ENCODE results near the gene BCL7B.
"Not testable (repeated sequence)": the region's sequence is repeated elsewhere in the genome, so short reads cannot be mapped to it uniquely, and the experiment has no call there.

BCL7B gene

DNA sequence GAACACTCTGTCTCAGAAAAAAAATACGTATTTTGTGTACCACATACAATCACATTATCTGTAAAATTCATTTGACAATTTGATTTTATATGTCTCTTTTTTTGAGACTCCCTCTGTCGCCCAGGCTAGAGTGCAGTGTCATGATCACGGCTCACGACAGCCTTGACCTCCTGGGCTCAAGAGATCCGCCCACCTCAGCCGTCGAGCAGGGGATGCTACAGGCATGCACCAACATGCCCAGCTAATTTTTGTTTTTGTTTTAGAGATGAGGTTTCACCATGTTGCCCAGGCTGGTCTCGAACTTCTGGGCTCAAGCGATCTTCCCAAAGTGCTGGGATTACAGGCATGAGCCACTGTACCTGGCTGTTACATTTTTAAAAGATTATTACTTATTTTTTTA lies 23.7 kb downstream of the BCL7B start:
- DNase-seq = no peak

DNA sequence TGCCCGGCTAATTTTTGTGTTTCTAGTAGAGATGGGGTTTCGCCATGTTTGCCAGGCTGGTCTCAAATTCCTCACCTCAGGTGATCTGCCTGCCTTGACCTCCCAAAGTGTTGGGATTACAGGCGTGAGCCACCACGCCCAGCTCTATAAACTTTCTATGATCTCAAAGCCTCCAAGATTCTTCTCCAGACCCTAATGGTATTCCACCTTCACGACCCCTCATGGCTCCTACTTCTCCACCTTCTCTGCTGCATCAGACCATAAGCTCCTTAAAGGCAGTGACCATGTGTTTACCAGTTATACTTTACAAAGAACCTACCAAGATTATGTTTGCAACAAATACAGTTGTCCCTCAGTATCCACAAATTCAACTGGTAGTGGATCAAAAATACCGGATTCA lies 25.3 kb downstream of the BCL7B start:
- no peak for DNase-seq

DNA sequence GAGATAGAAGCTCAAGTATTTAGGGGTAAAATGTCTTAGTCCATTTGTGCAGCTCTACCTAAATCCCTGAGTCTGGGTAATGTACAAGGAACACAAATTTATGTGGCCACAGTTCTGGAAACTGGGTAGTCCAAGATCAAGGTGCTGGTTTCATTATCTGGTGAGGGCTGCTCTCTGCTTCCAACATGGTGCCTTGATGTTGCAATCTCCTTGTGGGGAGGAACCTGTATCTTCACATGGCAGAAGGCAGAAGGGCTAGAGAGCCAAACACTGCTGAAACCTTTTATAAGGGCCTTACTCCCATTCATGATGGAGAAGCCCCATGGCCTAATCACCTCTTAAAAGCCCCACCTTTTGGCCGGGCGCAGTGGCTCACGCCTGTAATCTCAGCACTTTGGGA lies 26.7 kb downstream of the BCL7B start:
- DNase-seq = no peak

DNA sequence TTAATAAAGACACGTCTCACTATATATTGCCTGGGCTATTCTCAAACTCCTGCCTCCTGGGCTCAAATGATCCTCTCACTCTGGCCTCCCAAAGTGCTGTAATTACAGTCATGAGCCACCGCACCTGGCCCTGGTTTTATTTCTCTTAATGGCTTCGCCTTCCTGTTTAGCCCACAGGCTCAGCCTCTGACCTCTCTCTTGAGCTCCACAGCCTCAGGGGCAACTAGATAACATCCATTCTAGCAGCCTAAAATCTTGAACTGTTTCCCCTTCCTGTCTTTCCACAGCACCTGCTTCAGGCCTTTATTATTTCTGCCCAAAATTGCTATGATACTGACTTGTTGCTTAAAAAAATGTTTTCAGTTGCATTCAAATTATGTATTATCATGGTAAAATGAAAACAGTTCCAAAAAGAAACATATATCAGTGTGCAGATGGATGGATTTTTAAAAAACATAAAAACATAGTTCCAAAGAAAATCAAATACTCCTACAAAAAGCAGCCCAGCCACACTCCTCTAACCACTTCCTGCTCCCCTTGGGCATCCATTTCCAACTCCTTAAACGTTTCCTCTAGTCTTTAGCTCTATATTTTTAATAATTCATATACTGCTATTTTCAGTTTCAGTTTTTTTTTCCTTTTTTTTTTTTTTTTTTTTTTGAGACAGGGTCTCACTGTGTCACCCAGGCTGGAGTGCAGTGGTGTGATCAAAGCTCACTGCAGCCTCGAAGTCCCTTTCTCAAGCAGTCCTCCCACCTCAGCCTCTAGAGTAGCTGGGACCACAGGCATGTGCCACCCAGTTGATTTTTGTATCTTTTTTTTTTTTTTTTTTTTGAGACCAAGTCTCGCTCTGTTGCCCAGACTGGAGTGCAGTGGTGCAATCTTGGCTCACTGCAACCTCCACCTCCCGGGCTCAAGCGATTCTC lies 30.3 kb downstream of the BCL7B start:
- DNase-seq = no peak

DNA sequence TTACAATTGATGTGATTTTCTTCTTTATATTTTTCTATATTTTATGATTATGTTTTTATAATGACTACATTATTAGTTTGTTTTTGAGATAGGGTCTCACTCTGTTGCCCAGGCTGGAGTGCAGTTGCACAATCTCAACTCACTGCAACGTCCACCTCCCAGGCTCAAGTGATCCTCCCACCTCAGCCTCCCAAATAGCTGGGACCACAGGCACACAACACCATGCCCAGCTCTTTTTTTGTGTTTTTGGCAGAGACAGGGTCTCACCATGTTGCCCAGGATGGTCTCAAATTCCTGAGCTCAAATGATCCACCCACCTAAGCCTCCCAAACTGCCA lies 31.4 kb downstream of the BCL7B start:
- not testable (repeated sequence) for DNase-seq

DNA sequence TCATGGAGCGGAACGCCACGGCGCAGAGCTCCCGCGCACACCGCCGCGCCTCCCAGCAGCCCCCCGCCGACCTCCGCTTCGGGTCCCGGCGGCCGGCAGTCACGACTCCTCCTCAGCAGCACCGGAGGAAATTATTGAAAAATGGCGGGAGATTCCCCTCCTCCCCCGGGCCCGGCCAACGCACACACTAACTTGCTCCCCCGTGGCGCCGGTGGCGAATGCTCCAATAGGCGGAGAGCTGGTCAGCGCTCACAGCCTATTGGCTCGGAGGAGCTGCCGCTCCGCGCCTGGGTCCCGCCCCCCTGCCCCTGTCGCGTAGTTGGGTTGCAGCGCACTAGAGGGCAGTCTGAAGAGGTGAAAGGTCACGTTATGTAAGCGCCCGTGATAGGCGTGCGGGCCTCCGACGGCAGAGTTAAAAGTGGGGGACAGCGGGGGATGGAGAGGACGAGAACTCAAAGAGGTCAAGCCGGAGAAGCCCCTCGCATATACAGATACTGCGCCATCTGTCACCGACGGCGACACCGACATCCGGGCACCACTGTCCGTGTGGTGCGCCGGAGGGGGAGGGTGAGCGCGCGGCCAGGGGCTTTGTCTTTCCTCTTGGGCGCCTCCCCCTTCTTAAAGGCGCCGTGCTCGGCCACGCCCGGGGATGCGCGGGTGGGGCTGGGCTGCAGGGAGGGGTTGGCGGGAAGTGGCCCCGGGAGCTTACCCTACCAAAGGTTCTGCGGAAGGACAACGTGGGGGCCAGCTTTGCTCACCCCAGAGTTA lies 35.2 kb downstream of the BCL7B start, which contains the start of gene BAZ1B:
Gene BAZ1B (minus strand): TSS at position 189 of the 768 bp plus-strand sequence. CDS start 360 bp downstream, outside the sequence.
- DNase-seq = peak; percentile 98

DNA sequence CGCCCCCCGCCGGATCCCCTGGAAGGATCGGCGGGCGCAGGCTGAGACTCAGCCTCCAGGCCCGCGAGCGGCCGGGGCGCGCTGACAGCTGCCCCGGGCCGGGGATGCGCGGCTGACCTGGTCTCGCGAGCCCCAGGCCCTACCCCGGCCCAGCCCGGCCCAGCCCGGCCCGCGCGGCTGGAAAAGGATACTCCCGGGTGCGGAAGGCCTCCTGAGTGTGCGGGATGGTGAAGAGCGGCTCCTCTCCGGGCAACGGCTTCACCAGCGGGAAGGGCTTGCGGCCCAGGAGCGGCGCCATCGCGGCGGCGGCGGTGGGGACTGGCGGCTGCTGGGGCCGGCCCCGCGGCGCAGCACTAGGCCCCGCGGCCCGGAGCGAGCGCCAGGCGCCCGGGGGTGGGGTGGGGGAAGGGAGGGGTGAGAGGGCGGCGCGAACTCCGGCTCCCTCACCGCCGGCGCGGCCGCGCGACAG lies 35.8 kb downstream of the BCL7B start:
- no peak for DNase-seq

DNA sequence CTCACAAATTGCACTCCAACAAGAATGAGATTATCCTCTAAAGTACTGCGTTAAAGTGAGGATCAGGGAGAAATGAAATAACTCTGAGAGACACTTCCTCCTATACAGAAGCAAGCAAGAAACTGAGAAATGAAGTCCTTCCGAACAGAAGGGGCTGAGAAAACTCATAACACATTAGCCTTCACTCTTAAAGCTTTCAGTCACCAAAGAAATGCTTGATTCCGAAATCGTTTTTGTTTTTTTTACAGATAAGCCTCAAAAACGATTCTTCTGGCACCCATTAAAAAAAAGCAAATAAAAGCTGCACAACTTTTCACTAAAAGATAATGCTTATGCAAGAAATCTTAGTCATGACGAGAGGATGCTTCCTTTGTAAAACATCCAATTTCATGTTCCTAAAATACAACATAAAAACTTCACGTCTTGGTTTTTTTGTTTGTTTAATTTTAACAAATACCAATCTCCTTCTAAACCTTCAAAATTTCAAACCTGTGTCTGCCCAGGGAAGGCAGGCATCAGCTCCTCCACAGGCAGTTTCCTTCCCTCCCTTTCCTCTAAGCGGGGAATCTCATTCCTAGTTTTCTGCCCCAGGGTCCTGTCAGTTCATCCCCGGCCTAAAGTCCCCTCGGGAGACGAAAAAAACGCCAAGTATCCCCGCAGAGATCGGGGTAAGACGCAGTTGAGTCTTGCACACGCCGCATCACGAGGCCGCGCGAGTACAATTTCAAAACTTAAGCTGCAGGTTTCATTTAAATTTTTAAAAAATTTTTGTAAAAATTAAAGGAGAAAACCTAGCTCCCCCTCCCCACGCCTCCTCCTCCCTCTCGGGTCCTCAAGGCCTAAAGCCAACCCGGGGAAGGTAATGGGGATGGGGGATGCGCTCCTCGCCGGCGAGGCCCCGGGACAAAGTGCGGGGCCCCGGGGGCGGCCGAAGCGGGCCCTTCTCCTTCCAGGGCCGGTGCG lies 36.5 kb downstream of the BCL7B start:
- peak; percentile 30 for DNase-seq

DNA sequence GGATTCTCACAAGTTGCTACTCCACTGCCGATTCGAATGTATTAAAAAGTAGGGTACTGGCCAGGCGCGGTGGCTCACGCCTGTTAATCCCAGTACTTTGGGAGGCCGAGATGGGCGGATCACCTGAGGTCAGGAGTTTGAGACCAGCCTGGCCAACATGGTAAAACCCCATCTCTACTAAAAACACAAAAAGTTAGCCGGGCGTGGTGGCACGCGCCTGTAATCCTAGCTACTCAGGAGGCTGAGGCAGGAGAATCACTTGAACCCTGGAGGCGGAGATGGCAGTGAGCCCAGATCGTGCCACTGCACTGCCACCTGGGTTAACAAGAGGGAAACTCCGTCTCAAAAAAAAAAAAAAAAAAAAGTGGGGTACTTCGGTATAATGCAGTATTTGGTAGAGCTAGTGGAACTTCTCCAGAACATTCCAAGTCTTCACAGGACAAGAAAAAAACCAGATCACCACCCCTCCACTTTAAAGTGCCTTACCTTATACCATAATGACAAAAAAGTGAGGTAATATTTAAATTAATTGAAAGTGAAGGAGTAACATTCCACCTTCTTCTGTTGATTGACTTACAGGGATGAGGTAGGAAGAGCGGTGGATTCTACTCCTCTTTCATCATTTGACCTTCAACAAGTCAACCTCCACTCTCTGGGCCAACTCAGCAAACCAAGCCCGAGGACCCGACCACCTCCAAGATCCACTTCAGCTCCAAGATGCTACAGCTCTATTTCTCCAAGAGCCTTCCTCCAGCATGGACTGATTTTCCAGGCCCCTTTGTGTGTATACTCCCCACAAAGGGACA lies 37.4 kb downstream of the BCL7B start:
- peak; percentile 2 for DNase-seq

DNA sequence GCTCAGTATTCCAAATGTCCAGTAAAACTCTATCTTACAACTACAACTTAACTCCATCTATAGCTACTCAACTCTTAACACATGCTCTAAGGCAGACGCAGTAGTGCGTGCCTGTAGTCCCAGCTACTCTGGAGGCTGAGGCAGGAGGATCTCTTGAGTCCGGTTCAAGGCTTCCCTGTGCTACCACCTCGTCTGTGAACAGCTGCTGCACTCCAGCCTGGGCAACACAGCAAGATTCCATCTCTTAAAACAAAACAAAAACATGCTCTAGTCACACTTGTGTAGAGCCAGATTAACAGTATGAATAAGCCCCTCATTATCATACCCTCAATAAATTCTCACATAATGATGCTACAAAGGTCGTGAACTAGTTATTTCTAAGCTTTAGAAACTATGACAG lies 39.0 kb downstream of the BCL7B start:
- no peak for DNase-seq

DNA sequence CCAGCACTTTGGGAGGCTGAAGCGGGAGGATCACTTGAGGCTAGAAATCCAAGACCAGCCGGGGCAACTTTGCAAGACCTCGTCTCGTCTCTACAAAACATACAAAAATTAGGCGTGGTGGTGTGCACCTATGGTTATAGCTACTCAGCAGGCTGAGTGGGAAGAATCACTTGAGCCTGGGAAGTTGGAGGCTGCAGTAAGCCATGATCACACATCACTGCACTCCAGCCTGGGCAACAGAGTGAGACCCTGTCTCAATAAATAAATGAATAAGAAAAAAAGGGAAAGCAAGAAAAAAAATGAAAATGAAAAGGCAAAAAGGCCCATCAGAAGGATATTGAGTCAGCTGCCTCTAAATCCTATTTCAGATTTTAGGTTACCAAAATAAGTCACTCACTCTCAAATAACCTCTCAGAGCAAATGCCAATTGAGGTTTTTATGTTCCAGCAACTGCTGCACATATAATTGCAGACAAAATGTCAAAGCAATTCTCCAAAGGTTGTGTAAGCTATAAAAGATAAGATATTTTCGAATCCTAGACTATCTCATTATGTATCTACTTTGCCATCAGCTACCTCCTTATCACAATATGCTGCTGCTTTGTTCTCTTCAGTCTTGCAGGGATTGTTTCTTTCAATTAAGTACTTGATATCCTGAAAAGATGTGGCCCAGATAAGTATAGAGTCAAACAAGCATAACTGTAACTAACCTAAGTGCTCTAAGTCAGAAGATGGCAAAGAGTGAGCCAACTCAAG lies 40.1 kb downstream of the BCL7B start:
- no peak for DNase-seq

DNA sequence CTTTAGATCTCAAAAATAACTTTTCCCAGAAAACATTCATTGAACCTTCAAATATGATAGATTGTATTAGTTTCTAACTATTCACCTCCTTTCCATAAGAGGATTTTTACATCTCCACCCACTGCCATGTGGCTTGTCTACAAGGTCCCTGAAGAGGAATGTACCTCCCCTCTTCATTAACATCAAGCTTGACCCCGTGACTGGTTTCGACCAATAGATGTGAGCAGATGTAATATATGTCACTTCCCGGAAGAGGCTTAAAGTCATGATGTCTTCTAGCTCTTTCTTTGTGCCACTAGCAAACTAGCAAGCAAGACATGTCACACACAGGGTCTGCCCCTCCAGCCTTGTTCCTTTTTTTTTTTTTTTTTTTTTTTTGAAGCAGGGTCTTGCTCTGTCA lies 42.3 kb downstream of the BCL7B start:
- no peak for DNase-seq

DNA sequence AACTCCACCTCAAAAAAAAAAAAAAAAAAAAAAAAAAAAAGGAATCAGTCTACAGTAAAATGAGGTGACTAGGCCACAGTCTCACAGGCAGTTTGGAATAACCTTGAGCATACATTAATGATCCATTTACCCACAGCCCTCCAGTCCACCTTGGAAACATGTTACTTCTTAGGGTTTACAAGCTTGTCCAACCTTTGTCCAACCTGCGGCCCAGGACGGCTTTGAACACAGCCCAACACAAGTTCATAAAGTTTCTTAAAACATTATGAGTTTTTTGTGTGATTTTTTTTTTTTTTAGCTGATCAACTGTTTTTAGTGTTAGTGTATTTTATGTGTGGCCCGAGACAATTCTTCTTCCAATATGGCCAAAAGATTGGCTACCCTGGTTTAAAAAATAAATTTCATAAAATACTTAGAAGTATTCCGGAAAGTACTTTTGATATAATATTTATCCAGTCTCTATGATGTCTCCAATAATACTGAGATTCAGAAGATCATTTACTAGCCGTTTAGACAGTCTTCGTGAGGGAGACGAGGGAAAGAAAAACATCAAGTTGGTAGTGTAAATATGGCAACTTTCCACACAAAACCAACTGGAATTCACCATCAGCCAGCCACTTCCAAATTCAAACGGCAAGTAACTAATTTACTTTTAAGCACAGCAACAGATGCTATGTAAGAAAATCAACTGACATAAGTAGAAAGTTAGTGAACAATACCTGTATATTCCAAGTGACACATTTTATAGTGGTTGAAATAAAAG lies 45.3 kb downstream of the BCL7B start:
- DNase-seq = peak; percentile 79

DNA sequence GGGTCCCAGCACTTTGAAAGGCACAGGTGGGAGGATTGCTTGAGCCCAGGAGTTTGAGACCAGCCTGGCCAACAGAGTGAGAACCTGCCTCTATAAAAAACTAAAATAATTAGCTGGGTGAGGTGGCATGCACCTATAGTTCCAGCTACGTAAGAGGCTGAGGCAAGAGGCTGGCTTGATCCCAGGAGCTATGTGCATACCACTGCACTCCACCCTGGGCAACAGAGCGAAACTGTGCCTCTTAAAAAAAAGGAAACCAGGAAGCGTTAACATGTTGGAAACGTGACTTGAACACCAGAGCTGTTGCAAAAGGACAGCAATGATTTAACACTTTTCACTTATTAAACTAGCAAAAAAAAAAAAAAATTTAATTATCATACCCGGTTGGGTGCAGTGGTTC lies 48.0 kb downstream of the BCL7B start:
- DNase-seq = no peak

DNA sequence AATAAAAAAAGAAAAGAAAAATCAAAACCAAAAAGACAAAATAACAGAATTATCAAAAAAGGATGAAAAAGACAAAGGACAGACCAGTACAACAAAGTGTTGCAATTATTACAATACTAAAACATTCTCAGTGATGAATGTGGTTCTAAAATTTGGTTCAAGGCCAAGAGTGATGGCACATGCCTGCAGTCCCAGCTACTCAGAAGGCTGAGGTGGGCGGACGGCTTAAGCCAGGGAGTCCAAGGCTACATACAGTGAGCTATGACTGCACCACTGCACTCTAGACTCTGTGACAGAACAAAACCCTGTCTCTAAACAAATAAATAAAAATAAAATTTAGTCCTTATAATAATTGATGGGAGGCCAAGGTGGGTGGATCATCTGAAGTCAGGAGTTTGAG lies 49.9 kb downstream of the BCL7B start:
- DNase-seq = no peak

DNA sequence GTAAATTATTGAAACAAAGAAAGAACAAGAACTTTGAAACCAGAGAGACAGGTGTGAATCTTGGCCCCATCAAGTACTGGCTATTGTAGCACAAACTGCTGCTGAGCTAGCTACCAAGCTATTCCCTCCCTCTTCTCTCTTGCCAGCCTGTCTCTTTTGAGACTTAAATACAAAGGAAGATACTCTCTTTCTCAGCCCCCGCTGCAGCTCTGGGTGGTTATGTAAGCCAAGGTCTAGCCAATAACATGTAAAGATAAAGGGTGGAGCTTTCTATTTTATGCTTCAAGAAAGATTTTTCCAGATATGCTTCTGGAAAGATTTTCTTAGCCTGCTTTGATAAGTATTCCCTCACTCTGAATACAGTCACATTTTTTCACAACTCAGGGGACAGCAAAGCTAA lies 52.6 kb downstream of the BCL7B start:
- DNase-seq = no peak

DNA sequence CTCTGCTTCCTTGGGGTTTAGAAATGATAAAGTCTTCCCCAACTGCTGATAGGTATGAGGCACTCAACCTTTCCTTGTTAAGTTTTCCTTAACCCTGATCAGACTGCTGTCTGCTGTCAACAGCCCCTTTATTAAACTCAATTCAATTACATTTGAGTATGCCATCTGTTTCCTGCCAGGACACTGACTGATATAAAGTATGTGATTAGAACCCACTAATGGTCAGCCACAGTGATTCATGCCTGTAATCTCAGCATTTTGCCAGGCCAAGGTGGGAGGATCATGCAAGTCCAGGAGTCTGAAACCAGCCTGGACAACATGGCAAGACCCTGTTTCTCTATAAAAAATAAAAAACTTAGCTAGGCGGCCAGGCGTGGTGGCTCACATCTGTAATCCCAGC lies 53.5 kb downstream of the BCL7B start:
- DNase-seq = no peak

DNA sequence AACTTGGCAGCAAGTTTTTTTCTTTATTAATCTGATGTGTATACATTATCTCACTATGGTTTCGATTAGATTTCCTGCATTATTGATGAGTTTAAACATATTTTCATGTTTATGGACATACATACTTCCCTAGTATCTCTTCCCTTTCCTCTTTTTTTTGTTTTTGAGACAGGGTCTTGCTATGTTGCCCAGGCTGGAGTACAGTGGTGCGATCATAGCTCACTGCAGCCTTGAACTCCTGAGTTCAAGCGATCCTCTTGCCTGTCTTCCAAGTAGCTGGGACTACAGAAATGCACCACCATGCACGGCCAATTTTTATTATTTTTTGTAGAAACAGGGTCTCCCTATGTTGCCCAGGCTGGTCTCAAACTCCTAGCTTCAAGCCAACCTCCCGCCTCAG lies 54.3 kb downstream of the BCL7B start:
- DNase-seq = no peak

DNA sequence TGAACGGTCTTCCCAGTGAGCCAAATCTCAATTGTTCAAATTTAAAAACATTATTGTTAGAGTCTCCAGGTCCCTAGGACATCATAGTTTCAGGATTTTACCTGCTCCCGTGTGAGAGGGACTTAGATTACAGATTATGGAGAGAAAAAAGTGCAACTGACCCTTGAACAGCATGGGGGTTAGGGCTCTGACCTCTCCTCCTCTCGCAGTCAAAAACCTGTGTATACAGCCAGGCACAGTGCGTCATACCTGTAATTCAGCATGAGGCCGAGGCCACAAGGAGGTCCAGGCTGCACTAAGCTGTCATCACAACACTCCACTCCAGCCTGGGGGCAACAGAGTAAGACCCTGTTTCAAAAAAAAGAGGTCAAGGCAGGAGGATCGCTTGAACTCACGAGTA lies 60.9 kb downstream of the BCL7B start:
- DNase-seq = no peak

DNA sequence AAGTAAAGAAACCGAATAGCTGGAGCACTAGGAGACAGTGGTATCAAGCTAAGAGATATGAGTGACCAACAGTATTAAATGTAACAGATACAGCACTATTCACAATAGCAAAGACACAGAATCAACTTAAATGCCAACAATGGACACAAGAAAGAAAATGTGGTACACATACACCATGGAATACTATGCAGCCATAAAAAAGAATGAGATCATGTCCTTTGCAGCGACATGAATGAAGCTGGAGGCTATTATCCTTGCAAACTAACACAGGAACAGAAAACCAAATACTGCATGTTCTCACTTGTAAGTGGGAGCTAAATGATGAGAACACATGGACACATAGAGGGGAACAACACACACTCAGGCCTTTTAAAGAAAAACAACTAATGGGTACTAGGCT lies 62.0 kb downstream of the BCL7B start:
- not testable (repeated sequence) for DNase-seq

Measured in fibroblast of skin of back (primary cell).